DMS79 treated with DMSO at 0.1 percent for 48 hours (cell line): ENCODE measurements around the gene VSIG4.
"Not testable (repeated sequence)": the region's sequence is repeated elsewhere in the genome, so short reads cannot be mapped to it uniquely, and the experiment has no call there.

ENCODE experiments used
- DNase-seq: peaks from one replicate; lab custom pipeline; 2025; lab: John Stamatoyannopoulos, UW

The VSIG4 gene

GRCh38 chrX:66039944-66040343, at the start of gene VSIG4:
VSIG4 (minus strand) TSS chrX:66040080; CDS start chrX:66039998, 82 bp downstream.
- DNase-seq: no peak

- DNase-seq: no peak
Observed at GRCh38 chrX:66076801-66077200, 36.9 kb upstream of the VSIG4 start.

GRCh38 chrX:66074920-66075879, 35.3 kb upstream of the VSIG4 start:
- DNase-seq: no peak

- no peak for DNase-seq
Observed at GRCh38 chrX:66071126-66071525, 31.2 kb upstream of the VSIG4 start.

- DNase-seq: no peak
Observed at GRCh38 chrX:66064261-66064660, 24.4 kb upstream of the VSIG4 start.

- DNase-seq: not testable (repeated sequence)
Observed at GRCh38 chrX:66057019-66057418, 17.1 kb upstream of the VSIG4 start.

GRCh38 chrX:66054978-66055377, 15.1 kb upstream of the VSIG4 start:
- no peak for DNase-seq

GRCh38 chrX:66053414-66053813, 13.5 kb upstream of the VSIG4 start:
- DNase-seq: no peak

- DNase-seq: no peak
Observed at GRCh38 chrX:66051980-66052379, 12.1 kb upstream of the VSIG4 start.

- no peak for DNase-seq
Observed at GRCh38 chrX:66050140-66050569, 10.3 kb upstream of the VSIG4 start.

GRCh38 chrX:66049056-66049455, 9.2 kb upstream of the VSIG4 start:
- no peak for DNase-seq

- no peak for DNase-seq
Observed at GRCh38 chrX:66046612-66047235, 6.8 kb upstream of the VSIG4 start.

GRCh38 chrX:66045894-66046293, 6.0 kb upstream of the VSIG4 start:
- DNase-seq: no peak

GRCh38 chrX:66043584-66043983, 3.7 kb upstream of the VSIG4 start:
- DNase-seq: no peak

- DNase-seq: no peak
Observed at GRCh38 chrX:66042307-66043077, 2.6 kb upstream of the VSIG4 start.

- no peak for DNase-seq
Observed at GRCh38 chrX:66038115-66038514, 1.8 kb downstream of the VSIG4 start.

GRCh38 chrX:66036231-66036630, 3.6 kb downstream of the VSIG4 start:
- no peak for DNase-seq

- DNase-seq: no peak
Observed at GRCh38 chrX:66035667-66036066, 4.2 kb downstream of the VSIG4 start.

- no peak for DNase-seq
Observed at GRCh38 chrX:66030505-66031317, 9.2 kb downstream of the VSIG4 start.

GRCh38 chrX:66028936-66029335, 10.9 kb downstream of the VSIG4 start:
- no peak for DNase-seq

GRCh38 chrX:66024570-66024969, 15.3 kb downstream of the VSIG4 start:
- DNase-seq: no peak

GRCh38 chrX:66024092-66024467, 15.8 kb downstream of the VSIG4 start:
- no peak for DNase-seq
